Tibial artery (tissue), 4 donors: Measurements from ENCODE around the gene TTC28.

ENCODE experiments used
- DNase-seq, 2 donors: peaks; one replicate each; pipeline ENCODE4 v3.0.0-alpha.2; 2019
- H3K27ac ChIP-seq, 2 donors: fragments of 200-600 bp; sonication (generic) in 1 of 2; 1 replicate in 1 of 2; 2 replicates in 1 of 2; pipeline ENCODE4 v1.5.1; 2018 to 2019; ENCODE audit warnings: mild to moderate bottlenecking in 1 of 2
- H3K27me3 ChIP-seq, 2 donors: fragments of 200-600 bp; sonication (generic) in 1 of 2; one replicate each; pipeline versions ENCODE4 v1.5.1 to v1.6.0; 2016 to 2019
- H3K36me3 ChIP-seq, 3 donors: fragments of 200-600 bp; sonication (generic) in 2 of 3; one replicate each; pipeline ENCODE4 v1.5.1; 2016 to 2019; ENCODE audit warnings: mild to moderate bottlenecking in 2 of 3
- H3K4me1 ChIP-seq, 4 donors: fragments of 200-600 bp; sonication (generic) in 2 of 4; 1 replicate in 3 of 4; 2 replicates in 1 of 4; pipeline ENCODE4 v1.5.1; 2016 to 2019
- H3K4me3 ChIP-seq, 2 donors: fragments of 200-600 bp; sonication (generic) in 1 of 2; 1 replicate in 1 of 2; 2 replicates in 1 of 2; pipeline ENCODE4 v1.5.1; 2018 to 2019; ENCODE audit warnings: mild to moderate bottlenecking in 2 of 2
- H3K9me3 ChIP-seq, 3 donors: fragments of 200-600 bp; sonication (generic) in 1 of 3; one replicate each; pipeline ENCODE4 v1.5.1; 2016 to 2019
- CTCF ChIP-seq, 2 experiments: fragments of 200-600 bp in 1 of 2; fragments of 450-650 bp in 1 of 2; IDR thresholded peaks; one replicate each; pipeline ENCODE4 v1.5.1; 2017 to 2019; ENCODE audit warnings: antibody characterized with exemption in 2 of 2, mild to moderate bottlenecking in 1 of 2, moderate library complexity in 1 of 2
- intact Hi-C: fragments of 100-400 bp; cut with DNase I; formaldehyde crosslinking; loops from one replicate; pipeline ENCODE4 v1.15.0; 2023; ENCODE audit warnings: low total_unique reads

TTC28 gene

GRCh38 chr22:28594076-28594796, 85.4 kb downstream of the TTC28 start:
- TF ChIP-seq CTCF (IDR thresholded peaks at IDR 0.05) = no peak
- DNase-seq = no peak

GRCh38 chr22:28593299-28593698, 86.3 kb downstream of the TTC28 start:
- H3K27me3 ChIP-seq = no peaks in the 10 kb centered on the region
- no peak for DNase-seq
- TF ChIP-seq CTCF (IDR thresholded peaks at IDR 0.05) = no peak
- intact Hi-C loops = no loop called here
- no peaks in the 10 kb centered on the region for H3K36me3 ChIP-seq
- no peaks in the 10 kb centered on the region for H3K9me3 ChIP-seq
- H3K4me1 ChIP-seq = no peaks in the 10 kb centered on the region
- H3K4me3 ChIP-seq = no peak overlapping the region
- H3K27ac ChIP-seq = no peak overlapping the region

More at GRCh38 chr22:28594076-28594796, 85.4 kb downstream of the TTC28 start:
- no peaks in the 10 kb centered on the region for H3K9me3 ChIP-seq
- no peak overlapping the region for H3K4me3 ChIP-seq
- no peak overlapping the region for H3K27ac ChIP-seq
- H3K4me1 ChIP-seq = no peaks in the 10 kb centered on the region
- H3K36me3 ChIP-seq = no peaks in the 10 kb centered on the region
- H3K27me3 ChIP-seq = no peaks in the 10 kb centered on the region
- intact Hi-C loops = loop anchor here (1.0 to 2.0 kb wide), 2 partner anchors 543 to 574 kb away; no protein-coding TSS in a partner anchor

- TF ChIP-seq CTCF (IDR thresholded peaks at IDR 0.05) = no peak
- Histone ChIP-seq H3K27me3 (no peaks in the 10 kb centered on the region), H3K9me3 (no peaks in the 10 kb centered on the region), H3K4me3 (no peak overlapping the region), H3K4me1 (no peaks in the 10 kb centered on the region), H3K27ac (no peak overlapping the region), H3K36me3 (no peaks in the 10 kb centered on the region)
- no peak for DNase-seq
- intact Hi-C loops = no loop called here
Measured at GRCh38 chr22:28589102-28589750, 90.4 kb downstream of the TTC28 start.

GRCh38 chr22:28585324-28585723, 94.3 kb downstream of the TTC28 start:
- no peaks in the 10 kb centered on the region for H3K36me3 ChIP-seq
- intact Hi-C loops = no loop called here
- TF ChIP-seq CTCF (IDR thresholded peaks at IDR 0.05) = no peak

GRCh38 chr22:28582806-28583205, 96.8 kb downstream of the TTC28 start:
- H3K27me3 ChIP-seq = no peaks in the 10 kb centered on the region
- no peaks in the 10 kb centered on the region for H3K9me3 ChIP-seq
- no peaks in the 10 kb centered on the region for H3K36me3 ChIP-seq
- no peak overlapping the region for H3K27ac ChIP-seq
- DNase-seq = no peak
- no peak for TF ChIP-seq CTCF (IDR thresholded peaks at IDR 0.05)
- intact Hi-C loops = no loop called here
- H3K4me3 ChIP-seq = no peak overlapping the region
- H3K4me1 ChIP-seq = no peaks in the 10 kb centered on the region

More at GRCh38 chr22:28585324-28585723, 94.3 kb downstream of the TTC28 start:
- no peak overlapping the region for H3K4me3 ChIP-seq
- H3K9me3 ChIP-seq = no peaks in the 10 kb centered on the region
- H3K4me1 ChIP-seq = no peaks in the 10 kb centered on the region
- no peak overlapping the region for H3K27ac ChIP-seq
- DNase-seq = no peak
- no peaks in the 10 kb centered on the region for H3K27me3 ChIP-seq
